WERI-Rb-1 (cell line): ENCODE measurements around the gene LRRC43.

Experiments used
- DNase-seq: peaks from one replicate; pipeline ENCODE4 v3.0.0-alpha.2; 2020
- H3K27ac ChIP-seq: fragments of 250-450 bp; sonication (Bioruptor Pico); 2 replicates; pipeline ENCODE4 v1.5.1; 2020; ENCODE audit warnings: mild to moderate bottlenecking, moderate library complexity
- H3K27me3 ChIP-seq: fragments of 250-450 bp; sonication (Bioruptor Pico); 2 replicates; pipeline ENCODE4 v1.5.1; 2021; ENCODE audit warnings: mild to moderate bottlenecking, low read depth, moderate library complexity; ENCODE audit not compliant: insufficient read depth, severe bottlenecking
- H3K36me3 ChIP-seq: fragments of 250-450 bp; sonication (Bioruptor Pico); 2 replicates; pipeline ENCODE4 v1.5.1; 2020; ENCODE audit warnings: mild to moderate bottlenecking, moderate library complexity
- H3K4me3 ChIP-seq: 2 replicates; pipeline ENCODE4 v1.5.1; 2011; ENCODE audit warnings: low read depth, mild to moderate bottlenecking, control low read depth, low read length
- H3K9me3 ChIP-seq: fragments of 250-450 bp; sonication (Bioruptor Pico); 2 replicates; pipeline ENCODE4 v1.5.1; 2021; ENCODE audit warnings: mild to moderate bottlenecking, moderate library complexity; ENCODE audit not compliant: severe bottlenecking
- TF ChIP-seq, protein P1 (sequence below): IDR thresholded peaks from 2 replicates; pipeline ENCODE4 v1.5.1; 2011; ENCODE audit warnings: low read depth, mild to moderate bottlenecking, control low read depth, inconsistent platforms, low read length

The LRRC43 gene

DNA sequence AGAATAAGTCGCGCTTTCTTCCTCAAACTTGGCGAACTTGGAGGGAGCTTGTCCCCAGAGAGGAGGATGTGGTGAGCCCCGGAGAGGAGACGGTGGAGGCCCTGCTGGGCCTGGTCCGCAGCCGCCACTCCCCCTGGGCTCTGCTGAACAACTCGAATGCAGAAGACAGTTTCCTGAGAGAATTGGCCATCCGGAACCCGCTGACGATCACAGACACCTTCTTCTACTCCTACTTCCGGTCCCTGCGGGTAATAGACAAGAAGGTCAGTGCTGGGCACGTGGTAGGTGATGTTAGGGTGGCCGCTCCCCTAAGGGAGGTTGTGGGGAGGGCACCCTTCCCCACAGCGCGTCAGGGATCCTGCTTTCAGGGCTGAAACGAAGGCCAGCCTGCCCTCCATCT lies 1.6 kb downstream of the LRRC43 start:
- Histone ChIP-seq H3K9me3 (no peaks in the 10 kb centered on the region), H3K36me3 (no peaks in the 10 kb centered on the region), H3K27ac (no peak overlapping the region), H3K27me3 (no peaks in the 10 kb centered on the region), H3K4me3 (no peak overlapping the region)
- DNase-seq = no peak
- TF ChIP-seq, protein P1, sequence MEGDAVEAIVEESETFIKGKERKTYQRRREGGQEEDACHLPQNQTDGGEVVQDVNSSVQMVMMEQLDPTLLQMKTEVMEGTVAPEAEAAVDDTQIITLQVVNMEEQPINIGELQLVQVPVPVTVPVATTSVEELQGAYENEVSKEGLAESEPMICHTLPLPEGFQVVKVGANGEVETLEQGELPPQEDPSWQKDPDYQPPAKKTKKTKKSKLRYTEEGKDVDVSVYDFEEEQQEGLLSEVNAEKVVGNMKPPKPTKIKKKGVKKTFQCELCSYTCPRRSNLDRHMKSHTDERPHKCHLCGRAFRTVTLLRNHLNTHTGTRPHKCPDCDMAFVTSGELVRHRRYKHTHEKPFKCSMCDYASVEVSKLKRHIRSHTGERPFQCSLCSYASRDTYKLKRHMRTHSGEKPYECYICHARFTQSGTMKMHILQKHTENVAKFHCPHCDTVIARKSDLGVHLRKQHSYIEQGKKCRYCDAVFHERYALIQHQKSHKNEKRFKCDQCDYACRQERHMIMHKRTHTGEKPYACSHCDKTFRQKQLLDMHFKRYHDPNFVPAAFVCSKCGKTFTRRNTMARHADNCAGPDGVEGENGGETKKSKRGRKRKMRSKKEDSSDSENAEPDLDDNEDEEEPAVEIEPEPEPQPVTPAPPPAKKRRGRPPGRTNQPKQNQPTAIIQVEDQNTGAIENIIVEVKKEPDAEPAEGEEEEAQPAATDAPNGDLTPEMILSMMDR = no peak

DNA sequence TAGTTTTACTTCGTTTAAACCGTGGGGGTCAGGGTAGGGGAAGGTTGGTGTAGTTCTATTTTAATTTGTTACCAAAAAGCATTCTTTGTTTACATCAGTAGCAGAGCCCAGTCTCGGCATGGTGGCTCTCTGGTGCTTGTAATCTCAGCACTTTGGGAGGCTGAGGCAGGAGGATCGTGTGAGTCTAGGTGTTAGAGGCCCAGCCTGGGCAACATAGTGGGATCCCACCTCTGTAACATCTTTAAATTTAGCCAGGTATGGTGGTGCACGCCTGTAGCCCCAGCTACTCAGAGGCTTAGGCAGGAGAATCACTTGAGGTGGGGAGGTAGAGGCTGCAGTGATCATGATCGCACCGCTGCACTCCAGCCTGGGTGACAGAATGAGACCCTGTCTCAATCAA lies 2.2 kb downstream of the LRRC43 start:
- DNase-seq = no peak
- Histone ChIP-seq H3K27ac (no peak overlapping the region), H3K9me3 (no peaks in the 10 kb centered on the region), H3K4me3 (no peak overlapping the region), H3K27me3 (no peaks in the 10 kb centered on the region), H3K36me3 (no peaks in the 10 kb centered on the region)
- TF ChIP-seq, protein P1 = no peak

- H3K27ac ChIP-seq = no peak overlapping the region
- no peaks in the 10 kb centered on the region for H3K27me3 ChIP-seq
- H3K4me3 ChIP-seq = no peak overlapping the region
- DNase-seq = no peak
- H3K9me3 ChIP-seq = no peaks in the 10 kb centered on the region
- TF ChIP-seq, protein P1 = no peak
- no peaks in the 10 kb centered on the region for H3K36me3 ChIP-seq
Observed at GRCh38 chr12:122185494-122186082, 2.7 kb downstream of the LRRC43 start.

GRCh38 chr12:122187466-122187865 lies 4.5 kb downstream of the LRRC43 start:
- no peaks in the 10 kb centered on the region for H3K36me3 ChIP-seq
- no peak overlapping the region for H3K27ac ChIP-seq
- H3K9me3 ChIP-seq = no peaks in the 10 kb centered on the region
- no peak overlapping the region for H3K4me3 ChIP-seq
- TF ChIP-seq, protein P1 = no peak
- no peaks in the 10 kb centered on the region for H3K27me3 ChIP-seq
- DNase-seq = no peak

DNA sequence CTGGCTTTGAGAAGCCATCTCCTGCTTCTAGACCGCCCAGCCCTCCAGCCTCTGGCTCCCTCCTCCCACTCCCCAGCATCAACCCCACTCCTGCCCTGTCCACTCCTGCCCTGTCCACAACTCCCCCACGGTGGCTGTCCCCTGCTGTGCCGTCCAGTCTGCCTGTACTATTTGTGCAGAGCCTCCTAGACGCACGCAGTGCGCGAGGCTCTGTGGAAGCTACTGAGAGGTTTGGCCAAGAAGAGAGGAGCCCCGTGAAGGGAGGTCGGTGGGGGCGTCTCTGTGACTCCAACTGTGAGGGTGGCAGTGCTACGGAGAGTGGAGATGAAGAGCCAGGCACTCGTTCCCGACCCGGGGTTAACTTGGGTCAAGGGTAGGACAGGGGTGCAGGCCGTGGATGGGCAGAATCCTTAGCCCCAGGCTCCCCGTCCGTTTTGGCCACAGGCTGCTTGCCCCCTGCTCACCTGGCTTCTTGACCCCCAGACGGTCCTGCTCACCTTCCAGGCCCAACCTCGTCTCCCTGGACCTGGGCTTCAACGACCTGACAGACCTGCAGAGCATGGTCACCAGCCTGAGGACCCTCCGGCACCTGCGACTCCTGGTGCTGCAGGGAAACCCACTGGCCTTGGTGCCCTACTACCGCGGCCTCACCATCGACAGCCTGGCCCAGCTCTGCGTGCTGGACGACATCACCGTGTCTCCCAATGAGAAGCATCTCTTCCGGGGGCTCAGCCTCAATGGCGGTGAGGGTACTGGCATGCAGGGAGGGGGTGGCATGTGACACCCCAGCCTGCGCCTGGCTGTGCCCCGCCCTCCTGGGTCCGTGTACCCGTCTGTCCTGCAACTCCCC lies 6.9 kb downstream of the LRRC43 start:
- Histone ChIP-seq H3K9me3 (no peaks in the 10 kb centered on the region), H3K36me3 (no peaks in the 10 kb centered on the region), H3K4me3 (no peak overlapping the region), H3K27me3 (no peaks in the 10 kb centered on the region), H3K27ac (no peak overlapping the region)
- no peak for DNase-seq
- TF ChIP-seq, protein P1 = no peak
